GM12878 (cell line): Measurements from ENCODE around the gene ZNF525.
"Not testable (repeated sequence)": the region's sequence is repeated elsewhere in the genome, so short reads cannot be mapped to it uniquely, and the experiment has no call there.

Source experiments
- EGR1 ChIP-seq, 2 experiments: IDR thresholded peaks; 1 replicate in 1 of 2; 2 replicates in 1 of 2; pipeline ENCODE4 v1.6.1; 2011 to 2012; ENCODE audit warnings: low read depth in 2 of 2, low read length in 2 of 2, borderline replicate concordance in 1 of 2, mild to moderate bottlenecking in 1 of 2, moderate library complexity in 1 of 2
- HDAC6 ChIP-seq: fragments of 200-600 bp; sonication (generic); IDR thresholded peaks from one replicate; pipeline ENCODE4 v1.8.0; 2017; ENCODE audit warnings: antibody characterized with exemption; ENCODE audit not compliant: unreplicated experiment
- NR2C2 ChIP-seq: IDR thresholded peaks from 2 replicates; pipeline ENCODE4 v1.6.1; 2011; ENCODE audit warnings: borderline replicate concordance, low read depth; ENCODE audit not compliant: control insufficient read depth, insufficient read length
- POLR2A ChIP-seq: IDR thresholded peaks from 2 replicates; pipeline ENCODE4 v1.6.1; 2011; ENCODE audit warnings: low read depth, mild to moderate bottlenecking, low read length
- POU2F2 ChIP-seq: IDR thresholded peaks from 3 replicates; pipeline ENCODE4 v1.6.1; 2011; ENCODE audit warnings: low read depth, mild to moderate bottlenecking, low read length, borderline replicate concordance
- TF ChIP-seq, protein P1 (sequence below): fragments of 450-650 bp; IDR thresholded peaks from 2 replicates; pipeline ENCODE4 v1.6.1; 2017; ENCODE audit warnings: mild to moderate bottlenecking, moderate library complexity
- TF ChIP-seq, protein P2 (sequence below), 3 experiments: IDR thresholded peaks in 2 of 3; conservative IDR thresholded peaks in 1 of 3; 2 replicates each; pipeline ENCODE4 v1.5.1; 2011; ENCODE audit warnings: low read depth in 3 of 3, low read length in 3 of 3, mild to moderate bottlenecking in 3 of 3, control low read depth in 2 of 3, moderate library complexity in 2 of 3, inconsistent platforms in 1 of 3, mixed read lengths in 1 of 3; ENCODE audit not compliant: control insufficient read depth in 2 of 3, insufficient read depth in 1 of 3; ENCODE audit errors: extremely low read depth in 1 of 3
- TF ChIP-seq, protein P3 (sequence below): fragments of 450-650 bp; conservative IDR thresholded peaks from 2 replicates; pipeline ENCODE4 v1.6.1; 2017; ENCODE audit warnings: mild to moderate bottlenecking, moderate library complexity

DNA sequence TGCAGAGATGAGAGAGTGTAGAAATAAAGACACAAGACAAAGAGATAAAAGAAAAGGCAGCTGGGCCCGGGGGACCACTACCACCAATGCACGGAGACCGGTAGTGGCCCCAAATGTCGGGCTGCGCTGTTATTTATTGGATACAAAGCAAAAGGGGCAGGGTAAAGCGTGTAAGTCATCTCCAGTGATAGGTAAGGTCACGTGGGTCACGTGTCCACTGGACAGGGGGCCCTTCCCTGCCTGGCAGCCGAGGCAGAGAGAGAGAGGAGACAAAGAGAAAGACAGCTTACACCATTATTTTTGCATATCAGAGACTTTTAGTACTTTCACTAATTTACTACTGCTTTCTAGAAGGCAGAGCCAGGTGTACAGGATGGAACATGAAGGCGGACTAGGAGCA lies 5.4 kb upstream of the ZNF525 start:
- TF ChIP-seq, protein P1, sequence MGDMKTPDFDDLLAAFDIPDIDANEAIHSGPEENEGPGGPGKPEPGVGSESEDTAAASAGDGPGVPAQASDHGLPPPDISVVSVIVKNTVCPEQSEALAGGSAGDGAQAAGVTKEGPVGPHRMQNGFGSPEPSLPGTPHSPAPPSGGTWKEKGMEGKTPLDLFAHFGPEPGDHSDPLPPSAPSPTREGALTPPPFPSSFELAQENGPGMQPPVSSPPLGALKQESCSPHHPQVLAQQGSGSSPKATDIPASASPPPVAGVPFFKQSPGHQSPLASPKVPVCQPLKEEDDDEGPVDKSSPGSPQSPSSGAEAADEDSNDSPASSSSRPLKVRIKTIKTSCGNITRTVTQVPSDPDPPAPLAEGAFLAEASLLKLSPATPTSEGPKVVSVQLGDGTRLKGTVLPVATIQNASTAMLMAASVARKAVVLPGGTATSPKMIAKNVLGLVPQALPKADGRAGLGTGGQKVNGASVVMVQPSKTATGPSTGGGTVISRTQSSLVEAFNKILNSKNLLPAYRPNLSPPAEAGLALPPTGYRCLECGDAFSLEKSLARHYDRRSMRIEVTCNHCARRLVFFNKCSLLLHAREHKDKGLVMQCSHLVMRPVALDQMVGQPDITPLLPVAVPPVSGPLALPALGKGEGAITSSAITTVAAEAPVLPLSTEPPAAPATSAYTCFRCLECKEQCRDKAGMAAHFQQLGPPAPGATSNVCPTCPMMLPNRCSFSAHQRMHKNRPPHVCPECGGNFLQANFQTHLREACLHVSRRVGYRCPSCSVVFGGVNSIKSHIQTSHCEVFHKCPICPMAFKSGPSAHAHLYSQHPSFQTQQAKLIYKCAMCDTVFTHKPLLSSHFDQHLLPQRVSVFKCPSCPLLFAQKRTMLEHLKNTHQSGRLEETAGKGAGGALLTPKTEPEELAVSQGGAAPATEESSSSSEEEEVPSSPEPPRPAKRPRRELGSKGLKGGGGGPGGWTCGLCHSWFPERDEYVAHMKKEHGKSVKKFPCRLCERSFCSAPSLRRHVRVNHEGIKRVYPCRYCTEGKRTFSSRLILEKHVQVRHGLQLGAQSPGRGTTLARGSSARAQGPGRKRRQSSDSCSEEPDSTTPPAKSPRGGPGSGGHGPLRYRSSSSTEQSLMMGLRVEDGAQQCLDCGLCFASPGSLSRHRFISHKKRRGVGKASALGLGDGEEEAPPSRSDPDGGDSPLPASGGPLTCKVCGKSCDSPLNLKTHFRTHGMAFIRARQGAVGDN: not testable (repeated sequence)
- TF ChIP-seq POLR2A; EGR1 (IDR thresholded peaks at IDR 0.05; ENCODE audit: borderline replicate concordance in 1 of 2, low read depth in 2 of 2, low read length in 2 of 2); HDAC6; NR2C2; POU2F2: not testable (repeated sequence)
- TF ChIP-seq, protein P2, sequence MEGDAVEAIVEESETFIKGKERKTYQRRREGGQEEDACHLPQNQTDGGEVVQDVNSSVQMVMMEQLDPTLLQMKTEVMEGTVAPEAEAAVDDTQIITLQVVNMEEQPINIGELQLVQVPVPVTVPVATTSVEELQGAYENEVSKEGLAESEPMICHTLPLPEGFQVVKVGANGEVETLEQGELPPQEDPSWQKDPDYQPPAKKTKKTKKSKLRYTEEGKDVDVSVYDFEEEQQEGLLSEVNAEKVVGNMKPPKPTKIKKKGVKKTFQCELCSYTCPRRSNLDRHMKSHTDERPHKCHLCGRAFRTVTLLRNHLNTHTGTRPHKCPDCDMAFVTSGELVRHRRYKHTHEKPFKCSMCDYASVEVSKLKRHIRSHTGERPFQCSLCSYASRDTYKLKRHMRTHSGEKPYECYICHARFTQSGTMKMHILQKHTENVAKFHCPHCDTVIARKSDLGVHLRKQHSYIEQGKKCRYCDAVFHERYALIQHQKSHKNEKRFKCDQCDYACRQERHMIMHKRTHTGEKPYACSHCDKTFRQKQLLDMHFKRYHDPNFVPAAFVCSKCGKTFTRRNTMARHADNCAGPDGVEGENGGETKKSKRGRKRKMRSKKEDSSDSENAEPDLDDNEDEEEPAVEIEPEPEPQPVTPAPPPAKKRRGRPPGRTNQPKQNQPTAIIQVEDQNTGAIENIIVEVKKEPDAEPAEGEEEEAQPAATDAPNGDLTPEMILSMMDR (IDR thresholded peaks at IDR 0.05 in 2 of 3, conservative IDR thresholded peaks at IDR 0.05 in 1 of 3; ENCODE audit: control insufficient read depth in 2 of 3, extremely low read depth in 1 of 3, insufficient read depth in 1 of 3, low read depth in 3 of 3, low read length in 3 of 3): not testable (repeated sequence)
- TF ChIP-seq, protein P3, sequence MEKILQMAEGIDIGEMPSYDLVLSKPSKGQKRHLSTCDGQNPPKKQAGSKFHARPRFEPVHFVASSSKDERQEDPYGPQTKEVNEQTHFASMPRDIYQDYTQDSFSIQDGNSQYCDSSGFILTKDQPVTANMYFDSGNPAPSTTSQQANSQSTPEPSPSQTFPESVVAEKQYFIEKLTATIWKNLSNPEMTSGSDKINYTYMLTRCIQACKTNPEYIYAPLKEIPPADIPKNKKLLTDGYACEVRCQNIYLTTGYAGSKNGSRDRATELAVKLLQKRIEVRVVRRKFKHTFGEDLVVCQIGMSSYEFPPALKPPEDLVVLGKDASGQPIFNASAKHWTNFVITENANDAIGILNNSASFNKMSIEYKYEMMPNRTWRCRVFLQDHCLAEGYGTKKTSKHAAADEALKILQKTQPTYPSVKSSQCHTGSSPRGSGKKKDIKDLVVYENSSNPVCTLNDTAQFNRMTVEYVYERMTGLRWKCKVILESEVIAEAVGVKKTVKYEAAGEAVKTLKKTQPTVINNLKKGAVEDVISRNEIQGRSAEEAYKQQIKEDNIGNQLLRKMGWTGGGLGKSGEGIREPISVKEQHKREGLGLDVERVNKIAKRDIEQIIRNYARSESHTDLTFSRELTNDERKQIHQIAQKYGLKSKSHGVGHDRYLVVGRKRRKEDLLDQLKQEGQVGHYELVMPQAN: not testable (repeated sequence)
